ENCODE results near the gene REXO1. TPM values are rescaled to one million over a fixed set of nuclear protein-coding genes. Genes with fewer than 3 reads are reported as not detected.

REXO1 gene
- total and polyA plus RNA-seq, 2 of the 8 experiments (the other 6 are each of a cell fraction or from before 2014, with no cell fraction given) = 42.4 to 44.3 TPM

GRCh38 chr19:1774989-1775772, 73.1 kb downstream of the REXO1 start (continued):
- TF ChIP-seq ATF2 (IDR thresholded peaks at IDR 0.05; ENCODE audit: low read length) (no peak), TBP (IDR thresholded peaks at IDR 0.05; ENCODE audit: low read depth, low read length) (no peak), KDM1A (IDR thresholded peaks at IDR 0.05; ENCODE audit: borderline replicate concordance, low read length) (peak; percentile 90), HDAC2 (IDR thresholded peaks at IDR 0.05; ENCODE audit: borderline replicate concordance in 1 of 2, low read depth in 2 of 2, low read length in 2 of 2) (no peak), SAP30 (IDR thresholded peaks at IDR 0.05; ENCODE audit: insufficient read depth, insufficient replicate concordance, low read length) (no peak), E2F6 (IDR thresholded peaks at IDR 0.05) (peak; percentile 61), SP4 (IDR thresholded peaks at IDR 0.05; ENCODE audit: low read length) (0 out of 2 replicates have a peak, but pooled peaks have one; percentile 32), NRF1 (IDR thresholded peaks at IDR 0.05; ENCODE audit: low read depth, low read length) (no peak), MAFK (IDR thresholded peaks at IDR 0.05; ENCODE audit: low read depth, low read length) (no peak), SIX5 (IDR thresholded peaks at IDR 0.05; ENCODE audit: low read depth, low read length) (no peak), CHD1 (IDR thresholded peaks at IDR 0.05; ENCODE audit: low read depth, low read length) (no peak), POU5F1 (IDR thresholded peaks at IDR 0.05; ENCODE audit: low read depth, low read length) (no peak), GABPA (IDR thresholded peaks at IDR 0.05; ENCODE audit: borderline replicate concordance, insufficient read depth, low read length) (0 out of 2 replicates have a peak, but pooled peaks have one; percentile 34), EZH2 (IDR thresholded peaks at IDR 0.05; ENCODE audit: low read depth, low read length, severe bottlenecking) (no peak), ZNF274 (IDR thresholded peaks at IDR 0.05; ENCODE audit: borderline replicate concordance, extremely low read depth, low read length) (no peak), RNF2 (IDR thresholded peaks at IDR 0.05; ENCODE audit: borderline replicate concordance, low read depth, low read length, missing control alignments, poor library complexity, severe bottlenecking) (peak; percentile 0), SUZ12 (IDR thresholded peaks at IDR 0.05; ENCODE audit: low read length) (no peak; the same call in 1 of the 2 replicates), EP300 (IDR thresholded peaks at IDR 0.05; ENCODE audit: borderline replicate concordance in 1 of 2, low read depth in 2 of 2, low read length in 2 of 2) (no peak), BCL11A (IDR thresholded peaks at IDR 0.05; ENCODE audit: low read depth in 2 of 2, low read length in 2 of 2) (no peak), RAD21 (IDR thresholded peaks at IDR 0.05 in 1 of 2, conservative IDR thresholded peaks at IDR 0.05 in 1 of 2; ENCODE audit: low read depth in 2 of 2, low read length in 2 of 2) (peak; percentile 55 to 71)

Data from H1 (cell line).